ENCODE data around the gene ALK.

Gene ALK

GRCh38 chr2:29706171-29706720, 215.1 kb downstream of the ALK start:
- DNase-seq = no peak

GRCh38 chr2:29705616-29706015, 215.8 kb downstream of the ALK start:
- DNase-seq = no peak

- no peak for DNase-seq
Measured at GRCh38 chr2:29703336-29703735, 218.1 kb downstream of the ALK start.

- no peak for DNase-seq
Measured at GRCh38 chr2:29702276-29702675, 219.1 kb downstream of the ALK start.

- DNase-seq = no peak
Measured at GRCh38 chr2:29700560-29700959, 220.8 kb downstream of the ALK start.

- DNase-seq = no peak
Measured at GRCh38 chr2:29699045-29699444, 222.3 kb downstream of the ALK start.

GRCh38 chr2:29698216-29698615, 223.2 kb downstream of the ALK start:
- no peak for DNase-seq

GRCh38 chr2:29697715-29698114, 223.7 kb downstream of the ALK start:
- DNase-seq = no peak

GRCh38 chr2:29697181-29697580, 224.2 kb downstream of the ALK start:
- DNase-seq = no peak

GRCh38 chr2:29694741-29695140, 226.6 kb downstream of the ALK start:
- no peak for DNase-seq

GRCh38 chr2:29691391-29691950, 229.9 kb downstream of the ALK start:
- no peak for DNase-seq

GRCh38 chr2:29689666-29690065, 231.7 kb downstream of the ALK start:
- DNase-seq = no peak

- DNase-seq = no peak
Measured at GRCh38 chr2:29688429-29688828, 233.0 kb downstream of the ALK start.

- DNase-seq = no peak
Measured at GRCh38 chr2:29687121-29687520, 234.3 kb downstream of the ALK start.

GRCh38 chr2:29676886-29677453, 244.4 kb downstream of the ALK start:
- no peak for DNase-seq

- no peak for DNase-seq
Measured at GRCh38 chr2:29664578-29664977, 256.8 kb downstream of the ALK start.

- DNase-seq = no peak
Measured at GRCh38 chr2:29663268-29663667, 258.1 kb downstream of the ALK start.

GRCh38 chr2:29662861-29663260, 258.5 kb downstream of the ALK start:
- no peak for DNase-seq

GRCh38 chr2:29660201-29660600, 261.2 kb downstream of the ALK start:
- DNase-seq = no peak

- DNase-seq = no peak
Measured at GRCh38 chr2:29659178-29659577, 262.2 kb downstream of the ALK start.

GRCh38 chr2:29657674-29658073, 263.7 kb downstream of the ALK start:
- DNase-seq = no peak

- DNase-seq = no peak
Measured at GRCh38 chr2:29655391-29656086, 265.8 kb downstream of the ALK start.

GRCh38 chr2:29650631-29651097, 270.7 kb downstream of the ALK start:
- no peak for DNase-seq

GRCh38 chr2:29644949-29645348, 276.4 kb downstream of the ALK start:
- no peak for DNase-seq
